Cardiac fibroblast (primary cell): ENCODE results near the gene AACS.

Experiments used
- DNase-seq, 2 donors: peaks; one replicate each; pipeline versions ENCODE4 v3.0.0 to v3.0.0-alpha.2; 2010; ENCODE audit warnings: low read depth in 2 of 2
- H3K4me3 ChIP-seq, 2 donors: replicated peaks in 1 of 2; 1 replicate in 1 of 2; 2 replicates in 1 of 2; pipeline ENCODE4 v1.5.1; 2011; ENCODE audit warnings: low read depth in 2 of 2, low read length in 2 of 2, mild to moderate bottlenecking in 2 of 2, moderate library complexity in 1 of 2
- CTCF ChIP-seq: IDR thresholded peaks from one replicate; pipeline ENCODE4 v1.5.1; 2011; ENCODE audit warnings: low read depth, mild to moderate bottlenecking, low read length, inconsistent platforms

The AACS gene

GRCh38 chr12:125167658-125168057 is 102.4 kb downstream of the AACS start:
- no peak overlapping the region for H3K4me3 ChIP-seq
- DNase-seq: no peak
- TF ChIP-seq CTCF: no peak

- TF ChIP-seq CTCF: no peak
Measured at GRCh38 chr12:125169451-125169850, 104.2 kb downstream of the AACS start.

GRCh38 chr12:125169870-125170269 is 104.6 kb downstream of the AACS start:
- DNase-seq: no peak
- no peak for TF ChIP-seq CTCF
- no peak overlapping the region for H3K4me3 ChIP-seq

More at GRCh38 chr12:125169451-125169850, 104.2 kb downstream of the AACS start:
- no peak for DNase-seq
- H3K4me3 ChIP-seq: no peak overlapping the region

GRCh38 chr12:125171267-125171666 is 106.0 kb downstream of the AACS start:
- no peak for TF ChIP-seq CTCF
- no peak for DNase-seq
- H3K4me3 ChIP-seq: no peak overlapping the region

GRCh38 chr12:125172231-125172850 is 107.1 kb downstream of the AACS start:
- H3K4me3 ChIP-seq: no peak overlapping the region
- DNase-seq: no peak
- no peak for TF ChIP-seq CTCF

GRCh38 chr12:125175576-125175975 is 110.3 kb downstream of the AACS start:
- no peak overlapping the region for H3K4me3 ChIP-seq
- DNase-seq: no peak
- TF ChIP-seq CTCF: no peak

- DNase-seq: no peak
- no peak for TF ChIP-seq CTCF
- no peak overlapping the region for H3K4me3 ChIP-seq
Measured at GRCh38 chr12:125178222-125178621, 113.0 kb downstream of the AACS start.
